A549 (cell line): ENCODE measurements around the gene CTIF.

Experiments
- CBX8 ChIP-seq: fragments of 200-600 bp; sonication (generic); IDR thresholded peaks from 2 replicates; pipeline ENCODE4 v1.6.1; 2016
- CTCF ChIP-seq: fragments of >200 bp; sonication (Bioruptor Twin); formaldehyde crosslinking; IDR thresholded peaks from 3 replicates; pipeline ENCODE4 v1.5.1; 2016
- E2F6 ChIP-seq: IDR thresholded peaks from 2 replicates; pipeline ENCODE4 v1.6.1; 2012; ENCODE audit warnings: low read depth, borderline replicate concordance
- EP300 ChIP-seq, 2 experiments: fragments of >200 bp; sonication (Bioruptor Twin); formaldehyde crosslinking; IDR thresholded peaks; 2 replicates in 1 of 2; 3 replicates in 1 of 2; pipeline ENCODE4 v1.6.1; 2016 to 2017
- JUN ChIP-seq, 2 experiments: fragments of >200 bp; sonication (Bioruptor Twin); formaldehyde crosslinking; IDR thresholded peaks; 2 replicates in 1 of 2; 3 replicates in 1 of 2; pipeline ENCODE4 v1.6.1; 2016 to 2017
- MAX ChIP-seq: IDR thresholded peaks from 2 replicates; pipeline ENCODE4 v1.6.1; 2012
- POLR2A ChIP-seq: IDR thresholded peaks from 2 replicates; pipeline ENCODE4 v1.6.1; 2012; ENCODE audit warnings: mild to moderate bottlenecking, low read length
- POLR2AphosphoS2 ChIP-seq: conservative IDR thresholded peaks from 2 replicates; pipeline ENCODE4 v1.6.1; 2012; ENCODE audit warnings: low read length, improper control_type of control experiment, inconsistent platforms
- RARB ChIP-seq: fragments of 250-450 bp; sonication (Bioruptor Pico); IDR thresholded peaks from 2 replicates; pipeline ENCODE4 v1.8.0; 2021; ENCODE audit warnings: mild to moderate bottlenecking, moderate library complexity
- REST ChIP-seq: fragments of 200-600 bp; sonication (generic); IDR thresholded peaks from 2 replicates; pipeline ENCODE4 v1.6.1; 2016; ENCODE audit warnings: antibody characterized with exemption, mild to moderate bottlenecking, moderate library complexity
- TP53 ChIP-seq: fragments of 250-450 bp; sonication (Bioruptor Pico); IDR thresholded peaks from 2 replicates; pipeline ENCODE4 v1.5.0; 2021; ENCODE audit warnings: mild to moderate bottlenecking, moderate library complexity
- ZC3H11A ChIP-seq: fragments of 450-650 bp; IDR thresholded peaks from 2 replicates; pipeline ENCODE4 v1.6.1; 2014; ENCODE audit warnings: antibody characterized with exemption, mild to moderate bottlenecking
- ZFP36 ChIP-seq: fragments of 450-650 bp; IDR thresholded peaks from 2 replicates; pipeline ENCODE4 v1.6.1; 2014; ENCODE audit warnings: borderline replicate concordance; ENCODE audit not compliant: partially characterized antibody

GRCh38 chr18:48493434-48494230 lies 45.2 kb upstream of the CTIF start:
- no peak for TF ChIP-seq POLR2AphosphoS2
- TF ChIP-seq JUN (IDR thresholded peaks at IDR 0.05): no peak
- no peak for TF ChIP-seq ZFP36
- no peak for TF ChIP-seq REST
- no peak for TF ChIP-seq MAX
- no peak for TF ChIP-seq E2F6
- no peak for TF ChIP-seq TP53 (CRISPR knock-in tag)
- TF ChIP-seq CBX8: no peak
- TF ChIP-seq POLR2A: no peak
- TF ChIP-seq CTCF: no peak
- TF ChIP-seq EP300 (IDR thresholded peaks at IDR 0.05): no peak
- no peak for TF ChIP-seq RARB (CRISPR knock-in tag)
- no peak for TF ChIP-seq ZC3H11A
